H1 (cell line): ENCODE measurements around the gene NPBWR2. TPM values are rescaled to one million over a fixed set of nuclear protein-coding genes. Genes with fewer than 3 reads are reported as not detected.

Source experiments
- CTCF ChIA-PET: fragments of 300-600 bp; sonication (Branson Sonifier 250); formaldehyde crosslinking; loops from one replicate; lab custom pipeline; 2021; ENCODE audit not compliant: partially characterized antibody; lab: Charles Lee
- POLR2A ChIA-PET: fragments of 300-600 bp; sonication (Branson Sonifier 250); formaldehyde crosslinking; loops from one replicate; lab custom pipeline; 2021; ENCODE audit warnings: inconsistent platforms; ENCODE audit not compliant: partially characterized antibody; lab: Charles Lee
- DNase-seq, 2 experiments: peaks; one replicate each; pipeline versions ENCODE4 v3.0.0 to v3.0.0-alpha.2; 2010 to 2022; ENCODE audit warnings: low spot score in 2 of 2, low read depth in 1 of 2, mixed read lengths in 1 of 2
- FAIRE-seq: peaks from 2 replicates; lab custom pipeline; 2011; peaks lifted over from hg19 to GRCh38; lab: Jason Lieb, UNC
- H2AFZ ChIP-seq: 2 replicates; pipeline ENCODE4 v1.8.1; 2012; ENCODE audit warnings: low read length, inconsistent platforms
- H2AK5ac ChIP-seq: 2 replicates; pipeline ENCODE4 v1.6.1; 2013; ENCODE audit warnings: low read depth, low read length
- H2BK120ac ChIP-seq: replicated peaks from 2 replicates; pipeline ENCODE3; 2013; ENCODE audit warnings: low read depth, low read length, inconsistent platforms
- H2BK12ac ChIP-seq: 2 replicates; pipeline ENCODE4 v1.6.1; 2013; ENCODE audit warnings: low read depth, low read length
- H2BK15ac ChIP-seq: 2 replicates; pipeline ENCODE4 v1.6.1; 2013; ENCODE audit warnings: low read length
- H2BK20ac ChIP-seq: 2 replicates; pipeline ENCODE4 v1.6.1; 2013; ENCODE audit warnings: low read length
- H2BK5ac ChIP-seq: 2 replicates; pipeline ENCODE4 v1.6.1; 2013; ENCODE audit warnings: low read depth, low read length
- H3K14ac ChIP-seq: 2 replicates; pipeline ENCODE4 v1.6.1; 2013; ENCODE audit warnings: inconsistent platforms; ENCODE audit not compliant: insufficient read length
- H3K18ac ChIP-seq: 2 replicates; pipeline ENCODE4 v1.6.1; 2013; ENCODE audit warnings: low read length; ENCODE audit errors: extremely low read depth
- H3K23ac ChIP-seq: 2 replicates; pipeline ENCODE4 v1.6.1; 2013; ENCODE audit warnings: inconsistent platforms; ENCODE audit not compliant: insufficient read length
- H3K23me2 ChIP-seq: 2 replicates; pipeline ENCODE4 v1.6.1; 2013; ENCODE audit warnings: low read depth, low read length
- H3K27ac ChIP-seq: 2 replicates; pipeline ENCODE4 v1.6.1; 2011; ENCODE audit warnings: low read depth, low read length, inconsistent platforms
- H3K27me3 ChIP-seq, 4 experiments: replicated peaks in 1 of 4; 1 replicate in 1 of 4; 2 replicates in 3 of 4; pipeline versions ENCODE4 v1.6.1 to v1.8.1; 2011 to 2013; ENCODE audit warnings: low read length in 3 of 4, mild to moderate bottlenecking in 3 of 4, inconsistent platforms in 2 of 4, mixed read lengths in 2 of 4, moderate library complexity in 1 of 4; ENCODE audit not compliant: control insufficient read depth in 3 of 4, insufficient read depth in 3 of 4; ENCODE audit errors: extremely low read depth in 1 of 4
- H3K36me3 ChIP-seq, 4 experiments: 2 replicates each; pipeline versions ENCODE4 v1.6.1 to v1.8.1; 2011 to 2013; ENCODE audit warnings: mild to moderate bottlenecking in 4 of 4, low read length in 3 of 4, moderate library complexity in 2 of 4, control low read depth in 1 of 4, inconsistent platforms in 1 of 4; ENCODE audit not compliant: insufficient read depth in 4 of 4, control insufficient read depth in 2 of 4
- H3K4ac ChIP-seq: replicated peaks from 2 replicates; pipeline ENCODE3; 2013; ENCODE audit warnings: low read length, low read depth, mixed read lengths, inconsistent platforms; ENCODE audit not compliant: insufficient read length
- H3K4me1 ChIP-seq, 4 experiments: replicated peaks in 1 of 4; 1 replicate in 1 of 4; 2 replicates in 3 of 4; pipeline versions ENCODE4 v1.6.1 to v1.8.1; 2011 to 2013; ENCODE audit warnings: low read length in 3 of 4, inconsistent platforms in 2 of 4, mixed read lengths in 1 of 4; ENCODE audit not compliant: insufficient read depth in 4 of 4, control insufficient read depth in 3 of 4
- H3K4me2 ChIP-seq, 2 experiments: 2 replicates each; pipeline versions ENCODE4 v1.6.1 to v1.8.1; 2011 to 2013; ENCODE audit warnings: low read depth in 2 of 2, low read length in 2 of 2, control low read depth in 1 of 2, inconsistent platforms in 1 of 2, mild to moderate bottlenecking in 1 of 2; ENCODE audit not compliant: insufficient read depth in 1 of 2
- H3K4me3 ChIP-seq, 4 experiments: fragments of 200-600, 300-600 bp in 1 of 4; sonication (generic), shearing (Covaris generic), sonication (Bioruptor Twin) in 1 of 4; 2 replicates each; pipeline versions ENCODE4 v1.5.1 to v1.8.1; 2011 to 2016; ENCODE audit warnings: low read length in 4 of 4, low read depth in 3 of 4, control low read depth in 2 of 4, inconsistent platforms in 2 of 4, mild to moderate bottlenecking in 2 of 4, mixed read lengths in 1 of 4, moderate library complexity in 1 of 4; ENCODE audit not compliant: insufficient read depth in 2 of 4; ENCODE audit errors: extremely low read depth in 1 of 4
- H3K56ac ChIP-seq: replicated peaks from 2 replicates; pipeline ENCODE3; 2013; ENCODE audit warnings: low read depth, mild to moderate bottlenecking, mixed read lengths, low read length, inconsistent platforms; ENCODE audit not compliant: insufficient read length
- H3K79me1 ChIP-seq: 2 replicates; pipeline ENCODE4 v1.6.1; 2013; ENCODE audit warnings: low read depth, low read length, control low read depth
- H3K79me2 ChIP-seq, 2 experiments: 2 replicates each; pipeline versions ENCODE4 v1.6.1 to v1.8.1; 2012 to 2013; ENCODE audit warnings: low read length in 2 of 2, mild to moderate bottlenecking in 2 of 2, inconsistent platforms in 1 of 2; ENCODE audit not compliant: insufficient read depth in 2 of 2, control insufficient read depth in 1 of 2
- H3K9ac ChIP-seq, 4 experiments: replicated peaks in 1 of 4; 1 replicate in 1 of 4; 2 replicates in 3 of 4; pipeline versions ENCODE4 v1.6.1 to v1.8.1; 2011 to 2013; ENCODE audit warnings: low read depth in 3 of 4, low read length in 3 of 4, control low read depth in 2 of 4, mild to moderate bottlenecking in 2 of 4, moderate library complexity in 2 of 4, inconsistent platforms in 1 of 4; ENCODE audit errors: extremely low read depth in 1 of 4
- H3K9me3 ChIP-seq, 2 experiments: 2 replicates each; pipeline versions ENCODE4 v1.6.1 to v1.8.1; 2012 to 2013; ENCODE audit warnings: mild to moderate bottlenecking in 2 of 2, moderate library complexity in 2 of 2, control low read depth in 1 of 2, inconsistent platforms in 1 of 2, low read depth in 1 of 2, low read length in 1 of 2, mixed read lengths in 1 of 2; ENCODE audit not compliant: insufficient read depth in 2 of 2
- H4K20me1 ChIP-seq, 2 experiments: replicated peaks in 1 of 2; 2 replicates each; pipeline versions ENCODE3 to v1.8.1; 2011 to 2013; ENCODE audit warnings: inconsistent platforms in 2 of 2, low read length in 2 of 2, mild to moderate bottlenecking in 1 of 2; ENCODE audit not compliant: insufficient read depth in 2 of 2, control insufficient read depth in 1 of 2
- H4K5ac ChIP-seq: 2 replicates; pipeline ENCODE4 v1.6.1; 2013; ENCODE audit warnings: low read length, low read depth, mixed read lengths, inconsistent platforms; ENCODE audit not compliant: insufficient read length
- H4K8ac ChIP-seq: 2 replicates; pipeline ENCODE4 v1.8.0; 2013; ENCODE audit warnings: mild to moderate bottlenecking, moderate library complexity, low read length, inconsistent platforms; ENCODE audit not compliant: insufficient read depth; ENCODE audit errors: extremely low read depth
- H4K91ac ChIP-seq: replicated peaks from 2 replicates; pipeline ENCODE3; 2013; ENCODE audit warnings: low read length, mixed read lengths, inconsistent platforms; ENCODE audit not compliant: insufficient read length
- BACH1 ChIP-seq: IDR thresholded peaks from 2 replicates; pipeline ENCODE4 v1.6.1; 2012; ENCODE audit warnings: low read length, improper control_type of control experiment
- CTBP2 ChIP-seq: IDR thresholded peaks from 2 replicates; pipeline ENCODE4 v1.7.0; 2011; ENCODE audit warnings: borderline replicate concordance, mild to moderate bottlenecking, moderate library complexity, mixed read lengths, low read length; ENCODE audit not compliant: insufficient read depth, insufficient read length
- FOSL1 ChIP-seq: IDR thresholded peaks from 2 replicates; pipeline ENCODE4 v1.6.1; 2011; ENCODE audit warnings: mild to moderate bottlenecking, low read depth, low read length, moderate library complexity; ENCODE audit not compliant: insufficient read depth
- GABPA ChIP-seq: IDR thresholded peaks from 2 replicates; pipeline ENCODE4 v1.6.1; 2011; ENCODE audit warnings: mild to moderate bottlenecking, low read length, moderate library complexity, borderline replicate concordance; ENCODE audit not compliant: insufficient read depth
- HDAC2 ChIP-seq, 2 experiments: fragments of 300-600 bp in 1 of 2; sonication (generic) in 1 of 2; IDR thresholded peaks; 2 replicates each; pipeline ENCODE4 v1.6.1; 2011 to 2012; ENCODE audit warnings: low read depth in 2 of 2, low read length in 2 of 2, mild to moderate bottlenecking in 2 of 2, moderate library complexity in 2 of 2, borderline replicate concordance in 1 of 2, inconsistent platforms in 1 of 2
- JUND ChIP-seq: IDR thresholded peaks from 2 replicates; pipeline ENCODE4 v1.6.1; 2011; ENCODE audit warnings: mild to moderate bottlenecking, improper control_type of control experiment, low read length
- SIX5 ChIP-seq: IDR thresholded peaks from 2 replicates; pipeline ENCODE4 v1.6.1; 2011; ENCODE audit warnings: mild to moderate bottlenecking, low read depth, low read length
- SP1 ChIP-seq: IDR thresholded peaks from 2 replicates; pipeline ENCODE4 v1.6.1; 2011; ENCODE audit warnings: low read depth, low read length
- SP4 ChIP-seq: IDR thresholded peaks from 2 replicates; pipeline ENCODE4 v1.6.1; 2012; ENCODE audit warnings: low read length, inconsistent platforms
- SRF ChIP-seq: IDR thresholded peaks from 2 replicates; pipeline ENCODE4 v1.6.1; 2011; ENCODE audit warnings: mild to moderate bottlenecking, low read depth, low read length, moderate library complexity
- SUZ12 ChIP-seq: fragments of 200-600 bp; sonication (generic); IDR thresholded peaks from 2 replicates; pipeline ENCODE4 v1.6.1; 2012; ENCODE audit warnings: mild to moderate bottlenecking, inconsistent platforms, low read length, moderate library complexity, mixed read lengths
- TAF1 ChIP-seq: IDR thresholded peaks from 2 replicates; pipeline ENCODE4 v1.6.1; 2011; ENCODE audit warnings: mild to moderate bottlenecking, low read depth, low read length
- TEAD4 ChIP-seq: IDR thresholded peaks from 2 replicates; pipeline ENCODE4 v1.6.1; 2012; ENCODE audit warnings: low read depth, low read length, inconsistent platforms, mixed read lengths
- USF2 ChIP-seq: IDR thresholded peaks from 2 replicates; pipeline ENCODE4 v1.6.1; 2011; ENCODE audit warnings: low read length, improper control_type of control experiment
- WGBS, 2 experiments: shearing (Covaris generic) in 1 of 2; methylation state at CpG; one replicate each; pipeline versions ENCODE4 v1.1.6 to v1.1.7; 2013 to 2015; ENCODE audit warnings: low lambda C conversion rate in 2 of 2, mixed read lengths in 2 of 2, inconsistent platforms in 1 of 2, low coverage in 1 of 2, missing lambda C conversion rate in 1 of 2; ENCODE audit not compliant: insufficient replicate concordance in 2 of 2, insufficient coverage in 1 of 2, insufficient read length in 1 of 2; ENCODE audit errors: extremely low coverage in 1 of 2, missing lambda C conversion rate in 1 of 2; 5-methylcytosine and 5-hydroxymethylcytosine counted together
- polyA plus RNA-seq, 7 experiments: library from polyadenylated mRNA; depleted of rRNA in 3 of 7; stranded (reverse) in 5 of 7; unstranded in 2 of 7; fragments of >200 nt in 5 of 7; fragments of 200-250 nt in 2 of 7; gene quantifications; 1 replicate in 5 of 7; 2 replicates in 1 of 7; 4 replicates in 1 of 7; pipeline versions ENCODE4 v1.2.1 to v1.2.3, GENCODE V29; 2011 to 2013; ENCODE audit warnings: missing spikeins in 2 of 7, mixed read lengths in 2 of 7
- total RNA-seq: library from RNA; stranded (reverse); fragmentation: NEBNext Ultra II Directional; extraction: Animal tissue kit (Norgen Biotek cat#: 25700); gene quantifications from 2 replicates; pipeline ENCODE4 v1.2.1, GENCODE V29; 2021

NPBWR2 gene
- total and polyA plus RNA-seq, 2 of the 8 experiments (the other 6 are each of a cell fraction or from before 2014, with no cell fraction given): not detected

GRCh38 chr20:64116016-64116415 is 8.7 kb upstream of the NPBWR2 start:
- no peaks in the 10 kb centered on the region for H3K27me3 ChIP-seq
- DNase-seq: peak in 1 of 2 experiments; percentile 41
- no peak overlapping the region for H2BK120ac ChIP-seq
- H2AFZ ChIP-seq: no peak overlapping the region
- no peak overlapping the region for H2AK5ac ChIP-seq
- H3K4ac ChIP-seq: no peak overlapping the region
- CTCF ChIA-PET: interaction anchor here (0.7 to 10.1 kb wide), 11 partner anchors 8 to 170 kb away, joined by 3 to 144 read pairs (median 4); partner anchors contain the start of genes LKAAEAR1, OPRL1, PRPF6 and RGS19
- no peak overlapping the region for H2BK5ac ChIP-seq
- no peak overlapping the region for H3K56ac ChIP-seq
- no peak overlapping the region for H2BK20ac ChIP-seq
- H3K18ac ChIP-seq: no peak overlapping the region
- no peaks in the 10 kb centered on the region for H3K23me2 ChIP-seq
- H3K79me2 ChIP-seq: no peaks in the 10 kb centered on the region
- TF ChIP-seq TAF1: no peak
- no peak for TF ChIP-seq GABPA
- no peak for TF ChIP-seq HDAC2 (IDR thresholded peaks at IDR 0.05; ENCODE audit: borderline replicate concordance in 1 of 2, low read depth in 2 of 2, low read length in 2 of 2)
- TF ChIP-seq CTBP2: no peak
- TF ChIP-seq SRF: no peak
- no peak for TF ChIP-seq SIX5
- TF ChIP-seq USF2: no peak
- no peak for TF ChIP-seq SP4
- no peak for TF ChIP-seq TEAD4
- TF ChIP-seq SP1: no peak
- TF ChIP-seq JUND: no peak
- no peak for TF ChIP-seq FOSL1
- no peak for TF ChIP-seq BACH1
- no peak for TF ChIP-seq SUZ12
- 0 out of 7 replicates have a peak overlapping the region, but pooled peaks of 1 of the 4 experiments have one; percentile 13 for H3K9ac ChIP-seq
- POLR2A ChIA-PET: no interaction called here
- no peak for FAIRE-seq
- H3K4me1 ChIP-seq: no peaks in the 10 kb centered on the region; a peak in 2 of 7 replicates
- no peak overlapping the region for H2BK12ac ChIP-seq
- no peaks in the 10 kb centered on the region for H4K20me1 ChIP-seq
- H4K91ac ChIP-seq: no peak overlapping the region
- H3K36me3 ChIP-seq: no peaks in the 10 kb centered on the region
- H3K27ac ChIP-seq: no peak overlapping the region
- no peak overlapping the region for H3K14ac ChIP-seq
- no peak overlapping the region for H3K4me3 ChIP-seq
- H4K5ac ChIP-seq: no peak overlapping the region
- no peak overlapping the region; the same call in 1 of the 2 replicates for H4K8ac ChIP-seq
- no peak overlapping the region for H2BK15ac ChIP-seq
- no peaks in the 10 kb centered on the region for H3K9me3 ChIP-seq
- no peak overlapping the region for H3K4me2 ChIP-seq
- no peak overlapping the region for H3K23ac ChIP-seq
- 89% methylated on average over 21 of the region's 21 CpGs; no CpG with 5 or more reads in 1 of the 2 experiments for WGBS, 2 experiments
- H3K79me1 ChIP-seq: no peaks in the 10 kb centered on the region
